MM.1S (cell line): Measurements from ENCODE around the gene NINJ2.

Experiments used
- CTCF ChIP-seq: fragments of 300-600 bp; sonication (generic); IDR thresholded peaks from 2 replicates; pipeline ENCODE4 v1.5.1; 2016; ENCODE audit warnings: antibody characterized with exemption, low read length, mixed read lengths
- EZH2 ChIP-seq: fragments of 300-600 bp; sonication (generic); optimal IDR thresholded peaks from 2 replicates; pipeline ENCODE3; 2017; ENCODE audit warnings: low read depth, mild to moderate bottlenecking, antibody characterized with exemption, low read length, mixed read lengths

- TF ChIP-seq CTCF (no peak), EZH2 (no peak)
Observed at GRCh38 chr12:644818-645552, 18.3 kb downstream of the NINJ2 start.
